ENCODE measurements around the gene SSH2.
"Not testable (repeated sequence)": the region's sequence is repeated elsewhere in the genome, so short reads cannot be mapped to it uniquely, and the experiment has no call there.

Gene SSH2

GRCh38 chr17:29653995-29654714 is 275.9 kb downstream of the SSH2 start:
- H3K27ac ChIP-seq (ENCODE audit: low read depth, low read length) = no peak overlapping the region
- no peak overlapping the region for H3K9ac ChIP-seq (ENCODE audit: low read depth, low read length)
- H3K27me3 ChIP-seq (ENCODE audit: insufficient read depth, low read length) = no peaks in the 10 kb centered on the region
- no peak overlapping the region for H3K4me3 ChIP-seq (ENCODE audit: low read length)
- no peaks in the 10 kb centered on the region for H3K9me3 ChIP-seq (ENCODE audit: insufficient read depth, low read depth, low read length)
- no peaks in the 10 kb centered on the region; the same call in 1 of the 2 replicates for H3K36me3 ChIP-seq (ENCODE audit: insufficient read depth, low read length)
- H3K4me1 ChIP-seq (ENCODE audit: insufficient read depth, low read length) = no peaks in the 10 kb centered on the region
- 78% methylated on average over 1 of the region's 1 CpG for WGBS

- no peak overlapping the region for H3K9ac ChIP-seq (ENCODE audit: low read depth, low read length)
- peaks cover under 1% of the 10 kb centered on the region; the same call in 1 of the 2 replicates for H3K36me3 ChIP-seq (ENCODE audit: insufficient read depth, low read length)
- no peaks in the 10 kb centered on the region for H3K9me3 ChIP-seq (ENCODE audit: insufficient read depth, low read depth, low read length)
- H3K27me3 ChIP-seq (ENCODE audit: insufficient read depth, low read length) = no peaks in the 10 kb centered on the region
- H3K4me1 ChIP-seq (ENCODE audit: insufficient read depth, low read length) = no peaks in the 10 kb centered on the region
- no peak overlapping the region for H3K4me3 ChIP-seq (ENCODE audit: low read length)
- H3K27ac ChIP-seq (ENCODE audit: low read depth, low read length) = no peak overlapping the region
These were observed 277.1 kb downstream of the SSH2 start for GRCh38 chr17:29652976-29653375.

GRCh38 chr17:29651913-29652312 is 278.1 kb downstream of the SSH2 start:
- H3K36me3 ChIP-seq (ENCODE audit: insufficient read depth, low read length); H3K4me3 ChIP-seq (ENCODE audit: low read length); H3K9ac ChIP-seq (ENCODE audit: low read depth, low read length); H3K27ac ChIP-seq (ENCODE audit: low read depth, low read length); H3K9me3 ChIP-seq (ENCODE audit: insufficient read depth, low read depth, low read length); H3K4me1 ChIP-seq (ENCODE audit: insufficient read depth, low read length); H3K27me3 ChIP-seq (ENCODE audit: insufficient read depth, low read length): not testable (repeated sequence)
- WGBS = 95% methylated on average over 7 of the region's 7 CpGs

- no peaks in the 10 kb centered on the region for H3K4me1 ChIP-seq (ENCODE audit: insufficient read depth, low read length)
- H3K27ac ChIP-seq (ENCODE audit: low read depth, low read length) = no peak overlapping the region
- peaks cover 3% of the 10 kb centered on the region; the same call in 1 of the 2 replicates for H3K36me3 ChIP-seq (ENCODE audit: insufficient read depth, low read length)
- H3K27me3 ChIP-seq (ENCODE audit: insufficient read depth, low read length) = no peaks in the 10 kb centered on the region
- H3K9ac ChIP-seq (ENCODE audit: low read depth, low read length) = no peak overlapping the region
- no peaks in the 10 kb centered on the region for H3K9me3 ChIP-seq (ENCODE audit: insufficient read depth, low read depth, low read length)
- no peak overlapping the region for H3K4me3 ChIP-seq (ENCODE audit: low read length)
- 95% methylated on average over 4 of the region's 4 CpGs for WGBS
These were observed 279.6 kb downstream of the SSH2 start for GRCh38 chr17:29650396-29650795.

GRCh38 chr17:29649359-29649758 is 280.7 kb downstream of the SSH2 start:
- Histone ChIP-seq H3K4me3 (ENCODE audit: low read length) (no peak overlapping the region), H3K9ac (ENCODE audit: low read depth, low read length) (no peak overlapping the region), H3K36me3 (ENCODE audit: insufficient read depth, low read length) (peaks cover 3% of the 10 kb centered on the region; the same call in 1 of the 2 replicates), H3K9me3 (ENCODE audit: insufficient read depth, low read depth, low read length) (no peaks in the 10 kb centered on the region), H3K4me1 (ENCODE audit: insufficient read depth, low read length) (no peaks in the 10 kb centered on the region), H3K27me3 (ENCODE audit: insufficient read depth, low read length) (no peaks in the 10 kb centered on the region), H3K27ac (ENCODE audit: low read depth, low read length) (no peak overlapping the region)
- 94% methylated on average over 5 of the region's 5 CpGs for WGBS

- no peak overlapping the region for H3K27ac ChIP-seq (ENCODE audit: low read depth, low read length)
- H3K4me1 ChIP-seq (ENCODE audit: insufficient read depth, low read length) = no peaks in the 10 kb centered on the region
- no peaks in the 10 kb centered on the region for H3K27me3 ChIP-seq (ENCODE audit: insufficient read depth, low read length)
- H3K9ac ChIP-seq (ENCODE audit: low read depth, low read length) = no peak overlapping the region
- peaks cover 3% of the 10 kb centered on the region; the same call in 1 of the 2 replicates for H3K36me3 ChIP-seq (ENCODE audit: insufficient read depth, low read length)
- no peaks in the 10 kb centered on the region for H3K9me3 ChIP-seq (ENCODE audit: insufficient read depth, low read depth, low read length)
- 96% methylated on average over 5 of the region's 5 CpGs for WGBS
- H3K4me3 ChIP-seq (ENCODE audit: low read length) = no peak overlapping the region
These were observed 282.0 kb downstream of the SSH2 start for GRCh38 chr17:29648005-29648404.

GRCh38 chr17:29645515-29646051 is 284.4 kb downstream of the SSH2 start:
- Histone ChIP-seq H3K36me3 (ENCODE audit: insufficient read depth, low read length) (peaks cover 3% of the 10 kb centered on the region; the same call in 1 of the 2 replicates), H3K27ac (ENCODE audit: low read depth, low read length) (no peak overlapping the region), H3K4me3 (ENCODE audit: low read length) (no peak overlapping the region), H3K4me1 (ENCODE audit: insufficient read depth, low read length) (no peaks in the 10 kb centered on the region), H3K9me3 (ENCODE audit: insufficient read depth, low read depth, low read length) (no peaks in the 10 kb centered on the region), H3K9ac (ENCODE audit: low read depth, low read length) (no peak overlapping the region), H3K27me3 (ENCODE audit: insufficient read depth, low read length) (no peaks in the 10 kb centered on the region)
- 86% methylated on average over 5 of the region's 5 CpGs for WGBS

DNA sequence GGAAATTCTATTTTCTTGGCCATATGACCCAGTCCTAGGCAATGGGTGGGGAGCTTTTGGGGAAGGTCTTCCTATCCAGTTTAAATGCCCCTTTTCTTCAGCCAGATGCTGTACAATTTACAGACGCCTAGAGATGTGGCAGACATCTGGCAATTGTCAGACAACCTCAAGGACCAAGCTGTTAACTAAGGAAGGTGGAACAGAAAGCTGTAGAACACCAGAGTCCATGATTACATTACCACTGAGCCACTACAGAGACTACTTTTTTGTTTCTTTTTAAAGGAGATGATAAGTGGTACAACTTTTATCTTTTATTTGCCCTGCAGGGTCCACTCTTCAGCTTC is 286.2 kb downstream of the SSH2 start:
- no peaks in the 10 kb centered on the region for H3K27me3 ChIP-seq (ENCODE audit: insufficient read depth, low read length)
- no peaks in the 10 kb centered on the region for H3K9me3 ChIP-seq (ENCODE audit: insufficient read depth, low read depth, low read length)
- WGBS = 92% methylated on average over 1 of the region's 1 CpG
- H3K36me3 ChIP-seq (ENCODE audit: insufficient read depth, low read length) = peaks cover 3% of the 10 kb centered on the region; the same call in 1 of the 2 replicates
- no peak overlapping the region for H3K4me3 ChIP-seq (ENCODE audit: low read length)
- no peak overlapping the region for H3K9ac ChIP-seq (ENCODE audit: low read depth, low read length)
- peaks cover 3% of the 10 kb centered on the region; the same call in 1 of the 2 replicates for H3K4me1 ChIP-seq (ENCODE audit: insufficient read depth, low read length)
- H3K27ac ChIP-seq (ENCODE audit: low read depth, low read length) = no peak overlapping the region

DNA sequence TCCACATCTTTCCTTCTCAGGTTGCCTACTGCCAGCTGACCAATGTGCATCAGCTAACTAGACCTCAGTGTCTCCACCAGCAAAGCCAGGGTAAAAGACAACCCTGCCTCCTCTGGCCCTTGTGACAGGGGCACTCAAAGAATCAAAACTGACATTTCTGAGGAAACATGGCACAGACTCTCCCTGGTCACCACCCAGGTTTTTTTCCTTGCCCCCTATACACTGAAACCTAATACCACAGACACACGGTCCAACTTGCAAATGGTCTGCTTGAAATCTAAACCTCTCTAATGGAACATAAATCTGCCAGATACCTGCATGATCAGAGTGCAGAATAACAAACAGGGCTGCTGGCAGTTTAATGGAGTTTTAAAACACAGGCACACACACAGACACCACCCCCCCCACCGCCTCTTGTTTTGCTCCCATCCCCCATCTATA is 287.8 kb downstream of the SSH2 start:
- Histone ChIP-seq H3K36me3 (ENCODE audit: insufficient read depth, low read length) (no peaks in the 10 kb centered on the region), H3K27ac (ENCODE audit: low read depth, low read length) (no peak overlapping the region), H3K9me3 (ENCODE audit: insufficient read depth, low read depth, low read length) (no peaks in the 10 kb centered on the region), H3K4me1 (ENCODE audit: insufficient read depth, low read length) (peaks cover 3% of the 10 kb centered on the region; the same call in 1 of the 2 replicates), H3K9ac (ENCODE audit: low read depth, low read length) (no peak overlapping the region), H3K4me3 (ENCODE audit: low read length) (no peak overlapping the region), H3K27me3 (ENCODE audit: insufficient read depth, low read length) (no peaks in the 10 kb centered on the region)
- WGBS = 80% methylated on average over 1 of the region's 2 CpGs

DNA sequence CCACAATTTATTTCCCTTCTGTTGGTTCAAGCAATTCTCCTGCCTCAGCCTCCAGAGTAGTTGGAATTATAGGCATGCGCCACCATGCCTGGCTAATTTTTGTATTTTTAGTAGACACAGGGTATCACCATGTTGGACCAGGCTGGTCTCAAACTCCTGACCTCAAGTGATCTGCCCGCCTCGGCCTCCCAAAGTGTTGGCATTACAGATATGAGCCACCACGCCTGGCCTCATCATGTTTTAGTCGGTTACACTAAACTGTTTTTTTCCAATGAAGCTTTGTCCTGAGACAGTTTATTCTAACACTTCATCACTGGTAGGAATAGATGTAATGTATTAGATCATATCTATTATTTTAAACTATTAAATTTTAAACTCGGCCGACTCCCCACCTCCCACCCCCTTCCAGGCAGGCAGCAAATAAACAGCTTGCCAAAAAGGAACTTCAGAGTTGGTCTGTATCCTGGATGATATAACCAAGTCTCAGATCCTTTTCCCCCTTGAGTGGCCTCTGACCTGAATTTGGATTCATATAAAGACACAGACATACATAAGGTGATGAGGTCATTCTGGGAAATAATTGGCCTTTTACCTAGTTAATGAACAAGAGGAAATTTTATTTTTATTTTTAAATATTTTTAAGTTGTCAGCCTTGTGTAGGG is 288.9 kb downstream of the SSH2 start:
- H3K4me3 ChIP-seq (ENCODE audit: low read length) = no peak overlapping the region
- H3K27me3 ChIP-seq (ENCODE audit: insufficient read depth, low read length) = no peaks in the 10 kb centered on the region
- no peak overlapping the region for H3K9ac ChIP-seq (ENCODE audit: low read depth, low read length)
- WGBS = 93% methylated on average over 5 of the region's 7 CpGs
- no peaks in the 10 kb centered on the region for H3K9me3 ChIP-seq (ENCODE audit: insufficient read depth, low read depth, low read length)
- peaks cover 6% of the 10 kb centered on the region; the same call in 1 of the 2 replicates for H3K36me3 ChIP-seq (ENCODE audit: insufficient read depth, low read length)
- H3K27ac ChIP-seq (ENCODE audit: low read depth, low read length) = no peak overlapping the region
- H3K4me1 ChIP-seq (ENCODE audit: insufficient read depth, low read length) = peaks cover 3% of the 10 kb centered on the region; the same call in 1 of the 2 replicates

DNA sequence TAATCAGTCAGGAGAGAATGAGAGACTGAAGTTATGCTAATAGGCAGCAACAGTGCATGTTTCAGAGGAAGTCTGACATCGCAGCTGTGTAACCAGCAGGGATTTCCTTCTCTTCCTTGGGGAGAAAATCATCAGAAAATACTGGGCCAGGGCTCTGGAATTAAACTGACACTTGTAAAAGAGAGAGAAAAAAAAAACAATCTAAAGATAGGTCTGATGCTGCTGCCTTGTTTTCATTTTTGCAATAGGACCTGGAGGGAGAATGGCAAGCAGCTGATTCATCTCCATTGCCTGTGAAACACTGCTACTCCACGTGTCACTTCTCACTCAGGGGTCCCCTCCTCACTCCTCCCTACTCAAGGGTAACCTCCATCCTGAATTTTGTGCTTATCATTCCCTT is 289.6 kb downstream of the SSH2 start:
- H3K4me1 ChIP-seq (ENCODE audit: insufficient read depth, low read length) = peaks cover 3% of the 10 kb centered on the region; the same call in 1 of the 2 replicates
- H3K36me3 ChIP-seq (ENCODE audit: insufficient read depth, low read length) = peaks cover 7% of the 10 kb centered on the region; the same call in 1 of the 2 replicates
- 32% methylated on average over 2 of the region's 2 CpGs for WGBS
- no peaks in the 10 kb centered on the region for H3K9me3 ChIP-seq (ENCODE audit: insufficient read depth, low read depth, low read length)
- H3K27me3 ChIP-seq (ENCODE audit: insufficient read depth, low read length) = no peaks in the 10 kb centered on the region
- H3K9ac ChIP-seq (ENCODE audit: low read depth, low read length) = no peak overlapping the region
- no peak overlapping the region for H3K27ac ChIP-seq (ENCODE audit: low read depth, low read length)
- H3K4me3 ChIP-seq (ENCODE audit: low read length) = no peak overlapping the region
